CD14-positive monocyte (primary cell): ENCODE results near the gene BRSK2. TPM values are rescaled to one million over a fixed set of nuclear protein-coding genes. Genes with fewer than 3 reads are reported as not detected.
A peak's percentile ranks its signal among the peaks of the same experiment; 100 is the strongest.

Experiments used
- DNase-seq, 3 donors: peaks; one replicate each; pipeline ENCODE4 v3.0.0-alpha.2; 2011 to 2022
- H2AFZ ChIP-seq: 2 replicates; pipeline ENCODE4 v1.6.0; 2012; ENCODE audit warnings: mild to moderate bottlenecking, low read depth, low read length, inconsistent platforms; ENCODE audit not compliant: insufficient read depth, poor library complexity, severe bottlenecking
- H3K27ac ChIP-seq, 2 donors: 1 replicate in 1 of 2; 2 replicates in 1 of 2; pipeline ENCODE4 v1.5.1; 2012 to 2013; ENCODE audit warnings: low read length in 2 of 2, control low read depth in 1 of 2, inconsistent platforms in 1 of 2, low read depth in 1 of 2, mild to moderate bottlenecking in 1 of 2
- H3K27me3 ChIP-seq, 2 donors: one replicate each; pipeline versions ENCODE4 v1.6.0 to v1.6.1; 2011 to 2013; ENCODE audit warnings: low read length in 2 of 2; ENCODE audit not compliant: control insufficient read depth in 2 of 2, insufficient read depth in 2 of 2
- H3K36me3 ChIP-seq, 2 donors: replicated peaks in 1 of 2; 1 replicate in 1 of 2; 2 replicates in 1 of 2; pipeline versions ENCODE4 v1.5.1 to v1.6.1; 2012 to 2013; ENCODE audit warnings: low read length in 2 of 2, control low read depth in 1 of 2, inconsistent platforms in 1 of 2, mild to moderate bottlenecking in 1 of 2; ENCODE audit not compliant: insufficient read depth in 2 of 2, control insufficient read depth in 1 of 2
- H3K4me1 ChIP-seq, 2 donors: 1 replicate in 1 of 2; 2 replicates in 1 of 2; pipeline versions ENCODE4 v1.5.1 to v1.6.1; 2012 to 2013; ENCODE audit warnings: low read length in 2 of 2, control low read depth in 1 of 2, inconsistent platforms in 1 of 2, mild to moderate bottlenecking in 1 of 2, moderate library complexity in 1 of 2; ENCODE audit not compliant: insufficient read depth in 2 of 2, control insufficient read depth in 1 of 2
- H3K4me2 ChIP-seq: replicated peaks from 2 replicates; pipeline ENCODE3; 2012; ENCODE audit warnings: low read length, moderate library complexity, mild to moderate bottlenecking; ENCODE audit not compliant: poor library complexity, severe bottlenecking; ENCODE audit errors: extremely low read depth
- H3K4me3 ChIP-seq, 3 experiments: fragments of 200-600 bp in 1 of 3; sonication (generic) in 1 of 3; replicated peaks in 1 of 3; 1 replicate in 2 of 3; 2 replicates in 1 of 3; pipeline ENCODE4 v1.5.1; 2011 to 2013; ENCODE audit warnings: low read length in 3 of 3, mild to moderate bottlenecking in 3 of 3, control low read depth in 2 of 3, low read depth in 2 of 3, inconsistent platforms in 1 of 3, moderate library complexity in 1 of 3
- H3K79me2 ChIP-seq: 2 replicates; pipeline ENCODE4 v1.6.0; 2012; ENCODE audit warnings: mild to moderate bottlenecking, control low read depth, inconsistent platforms, low read length, moderate library complexity; ENCODE audit not compliant: insufficient read depth
- H3K9ac ChIP-seq: 2 replicates; pipeline ENCODE4 v1.6.0; 2017; ENCODE audit warnings: low read length, mild to moderate bottlenecking; ENCODE audit not compliant: insufficient read depth, poor library complexity, severe bottlenecking
- H3K9me3 ChIP-seq, 2 donors: replicated peaks in 1 of 2; 1 replicate in 1 of 2; 2 replicates in 1 of 2; pipeline versions ENCODE4 v1.5.1 to v1.6.1; 2012 to 2013; ENCODE audit warnings: low read length in 2 of 2, control low read depth in 1 of 2; ENCODE audit not compliant: control insufficient read depth in 1 of 2, insufficient read depth in 1 of 2
- H4K20me1 ChIP-seq: 2 replicates; pipeline ENCODE4 v1.6.0; 2012; ENCODE audit warnings: mild to moderate bottlenecking, low read length, control low read depth, moderate library complexity; ENCODE audit not compliant: insufficient read depth
- H3K27ac Mint-ChIP-seq, 7 donors: one replicate each; pipeline ENCODE4 v1.8.0; 2020; ENCODE audit warnings: mild to moderate bottlenecking in 7 of 7, mixed read lengths in 7 of 7, moderate library complexity in 6 of 7, inconsistent platforms in 2 of 7
- H3K27me3 Mint-ChIP-seq, 3 donors: one replicate each; pipeline ENCODE4 v1.8.0; 2021 to 2022; ENCODE audit warnings: low read depth in 3 of 3, mild to moderate bottlenecking in 3 of 3, mixed read lengths in 3 of 3, moderate library complexity in 3 of 3, inconsistent platforms in 1 of 3
- H3K36me3 Mint-ChIP-seq, 2 donors: one replicate each; pipeline ENCODE4 v1.8.0; 2020; ENCODE audit warnings: mixed read lengths in 2 of 2, inconsistent platforms in 1 of 2, mild to moderate bottlenecking in 1 of 2
- H3K4me1 Mint-ChIP-seq: one replicate; pipeline ENCODE4 v1.8.0; 2020; ENCODE audit warnings: mild to moderate bottlenecking, mixed read lengths
- H3K4me3 Mint-ChIP-seq, 2 donors: one replicate each; pipeline ENCODE4 v1.8.0; 2020; ENCODE audit warnings: mild to moderate bottlenecking in 2 of 2, mixed read lengths in 2 of 2, moderate library complexity in 1 of 2
- H3K9me3 Mint-ChIP-seq, 7 donors: one replicate each; pipeline ENCODE4 v1.8.0; 2020 to 2022; ENCODE audit warnings: mixed read lengths in 7 of 7, mild to moderate bottlenecking in 6 of 7, moderate library complexity in 6 of 7, inconsistent platforms in 2 of 7
- CTCF ChIP-seq: fragments of 200-600 bp; IDR thresholded peaks from one replicate; pipeline ENCODE4 v1.8.0; 2022; ENCODE audit warnings: antibody characterized with exemption, mild to moderate bottlenecking
- WGBS: methylation state at CpG from one replicate; pipeline ENCODE4 v1.1.5; 2013; ENCODE audit warnings: missing lambda C conversion rate; ENCODE audit not compliant: insufficient coverage; 5-methylcytosine and 5-hydroxymethylcytosine counted together
- intact Hi-C, 2 donors: fragments of 100-400 bp; cut with micrococcal nuclease; formaldehyde crosslinking; loops; one replicate each; pipeline versions ENCODE4 v1.15.0 to v1.15.1; 2023
- polyA plus RNA-seq, 3 donors: library from polyadenylated mRNA; depleted of rRNA in 1 of 3; unstranded in 2 of 3; stranded (reverse) in 1 of 3; fragments of 300-500 nt in 2 of 3; fragments of >200 nt in 1 of 3; fragmentation: Illumina TruSeq in 2 of 3; gene quantifications; 1 replicate in 2 of 3; 2 replicates in 1 of 3; pipeline ENCODE4 v1.2.3, GENCODE V29; 2012 to 2021

The BRSK2 gene
- polyA plus RNA-seq, 3 donors, result 0.13 TPM; not detected in 2

- no peaks in the 10 kb centered on the region for H3K36me3 Mint-ChIP-seq
- no peak overlapping the region for H3K4me3 ChIP-seq
- no peaks in the 10 kb centered on the region for H4K20me1 ChIP-seq
- H3K27me3 ChIP-seq, result no peaks in the 10 kb centered on the region
- no peaks in the 10 kb centered on the region for H3K9me3 ChIP-seq
- peaks cover 13 to 21% (median 18%) of the 10 kb centered on the region in 3 donors for H3K27me3 Mint-ChIP-seq
- H3K27ac Mint-ChIP-seq, result peak overlapping the region in 1 of 7 donors; percentile 16
- no peak for DNase-seq
- WGBS, result 90% methylated on average over 28 of the region's 32 CpGs
- H3K9ac ChIP-seq, result no peak overlapping the region
- no peak overlapping the region for H3K4me2 ChIP-seq
- no peaks in the 10 kb centered on the region for H3K4me1 ChIP-seq
- TF ChIP-seq CTCF, result no peak
- no peak overlapping the region for H2AFZ ChIP-seq
- no peak overlapping the region for H3K4me3 Mint-ChIP-seq
- H3K4me1 Mint-ChIP-seq, result no peaks in the 10 kb centered on the region
- no peak overlapping the region for H3K27ac ChIP-seq
- intact Hi-C loops, result no loop called here
- no peaks in the 10 kb centered on the region for H3K79me2 ChIP-seq
- H3K36me3 ChIP-seq, result no peaks in the 10 kb centered on the region
- H3K9me3 Mint-ChIP-seq, result no peaks in the 10 kb centered on the region
Observed at GRCh38 chr11:1353383-1354124, 36.2 kb upstream of the BRSK2 start.

DNA sequence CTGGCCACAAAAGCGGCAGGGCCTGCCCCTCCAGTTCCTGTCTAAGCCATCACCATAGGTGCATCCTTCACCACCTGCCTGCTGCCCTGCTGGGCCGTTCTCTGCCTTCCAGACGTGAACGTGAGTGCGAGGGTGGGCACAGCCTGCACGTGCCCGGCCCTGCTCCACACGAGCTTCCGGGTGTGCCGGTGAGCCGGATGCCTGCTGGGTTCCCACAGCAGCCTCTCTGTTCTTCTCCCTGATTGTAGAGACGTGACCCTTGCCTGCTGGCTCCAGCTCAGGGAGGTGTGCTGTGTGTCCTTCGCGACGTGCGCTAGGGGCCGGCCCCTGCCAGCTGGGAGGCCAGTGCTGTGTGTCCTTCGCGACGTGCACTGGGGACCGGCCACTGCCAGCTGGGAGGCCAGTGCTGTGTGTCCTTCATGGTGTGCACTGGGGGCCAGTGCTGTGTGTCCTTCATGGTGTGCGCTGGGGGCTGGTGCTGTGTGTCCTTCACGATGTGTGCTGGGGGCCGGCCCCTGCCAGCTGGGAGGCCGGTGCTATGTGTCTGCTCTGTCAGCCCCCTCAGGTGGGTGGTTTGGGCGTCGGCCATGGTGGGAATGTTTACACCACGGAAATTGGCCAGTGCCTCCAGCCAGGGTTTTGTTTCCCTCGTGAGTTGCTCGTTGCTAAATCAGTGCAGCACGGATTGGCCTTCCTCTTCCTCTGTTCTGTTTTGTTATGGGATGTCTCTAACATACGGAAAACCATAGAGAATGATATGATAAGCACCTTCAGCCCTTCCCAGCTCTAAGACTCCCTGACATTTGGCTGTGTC is 35.4 kb upstream of the BRSK2 start:
- no peaks in the 10 kb centered on the region for H3K9me3 ChIP-seq
- H3K27me3 ChIP-seq, result no peaks in the 10 kb centered on the region
- H3K4me1 ChIP-seq, result no peaks in the 10 kb centered on the region
- H4K20me1 ChIP-seq, result no peaks in the 10 kb centered on the region
- Mint-ChIP-seq H3K36me3 (no peaks in the 10 kb centered on the region), H3K4me1 (no peaks in the 10 kb centered on the region), H3K4me3 (no peak overlapping the region), H3K27me3 (peaks cover 13 to 18% (median 17%) of the 10 kb centered on the region in 3 donors), H3K27ac (no peak overlapping the region), H3K9me3 (no peaks in the 10 kb centered on the region)
- H3K9ac ChIP-seq, result no peak overlapping the region
- intact Hi-C loops, result no loop called here
- no peaks in the 10 kb centered on the region for H3K36me3 ChIP-seq
- DNase-seq, result no peak
- H3K27ac ChIP-seq, result no peak overlapping the region
- WGBS, result 97% methylated on average over 27 of the region's 32 CpGs
- no peak overlapping the region for H2AFZ ChIP-seq
- H3K4me2 ChIP-seq, result no peak overlapping the region
- H3K4me3 ChIP-seq, result no peak overlapping the region
- no peak for TF ChIP-seq CTCF
- H3K79me2 ChIP-seq, result no peaks in the 10 kb centered on the region
